ENCODE measurements around the gene SLC9A1. TPM values are rescaled to one million over a fixed set of nuclear protein-coding genes. Genes with fewer than 3 reads are reported as not detected.
A peak's percentile ranks its signal among the peaks of the same experiment; 100 is the strongest.
"Not testable (repeated sequence)": the region's sequence is repeated elsewhere in the genome, so short reads cannot be mapped to it uniquely, and the experiment has no call there.

Gene SLC9A1
- total RNA-seq = 5.6 and 20.1 TPM in 2 replicates

DNA sequence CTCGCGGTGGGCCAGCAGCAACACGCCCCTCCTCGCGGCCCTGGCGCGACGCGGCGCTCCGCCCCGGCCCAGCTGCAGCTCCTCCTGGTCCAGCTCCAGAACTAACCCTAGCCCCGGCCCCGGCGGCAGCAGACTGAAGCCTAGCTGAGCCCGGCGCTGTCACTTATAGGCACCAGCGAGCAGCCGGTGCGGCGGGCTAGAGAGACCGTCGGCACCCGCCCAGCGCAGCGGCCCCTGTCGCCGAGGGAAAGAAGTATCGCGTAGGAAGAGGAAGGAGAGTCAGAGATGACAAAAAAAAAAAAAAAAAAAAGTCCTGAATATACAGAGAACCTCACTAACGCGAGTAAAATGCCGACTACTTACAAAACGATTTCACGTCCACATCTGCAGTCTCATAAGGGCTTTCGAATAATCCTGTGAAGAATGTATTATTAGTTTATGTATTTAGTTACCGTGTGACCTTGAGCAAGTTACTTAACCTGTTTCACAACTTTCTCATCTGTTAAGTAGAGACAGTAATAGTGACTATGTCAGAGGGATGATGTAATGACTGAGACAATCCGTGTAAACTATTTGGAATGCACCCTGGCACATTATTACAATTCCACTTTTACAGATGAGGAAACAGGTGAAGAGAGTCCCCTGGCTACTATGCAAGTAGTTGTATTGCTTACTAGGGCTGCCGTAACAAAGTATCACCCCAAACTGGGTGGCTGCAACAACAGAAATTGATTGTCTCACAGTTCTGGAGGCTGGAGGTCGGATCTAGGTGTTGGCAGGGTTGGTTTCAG lies at the start of gene SLC9A1:
SLC9A1 (minus strand) TSS at position 135 of the 791 bp plus-strand sequence. CDS start 791 bp downstream, outside the sequence.
- DNase-seq = peak; percentile 93

DNA sequence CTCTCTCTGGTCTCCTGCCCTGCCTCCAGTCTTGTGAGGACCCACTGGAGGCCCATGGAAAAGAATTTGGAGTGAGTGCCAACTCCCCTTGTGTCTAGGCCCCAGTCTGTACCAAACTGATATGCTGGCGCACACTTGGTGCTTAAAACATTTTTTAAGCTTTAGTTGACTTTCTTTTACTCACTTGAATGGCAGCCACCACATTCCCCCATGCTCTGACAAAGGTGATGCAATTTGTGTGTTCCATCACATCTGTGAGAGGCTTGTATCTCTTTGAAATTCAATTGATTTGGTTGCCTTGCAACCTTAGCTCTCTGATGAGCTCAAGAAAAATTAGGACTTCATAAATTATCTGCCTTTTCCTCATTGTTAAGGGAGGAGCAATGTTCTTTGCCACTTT lies 49.0 kb upstream of the SLC9A1 start:
- DNase-seq = no peak

DNA sequence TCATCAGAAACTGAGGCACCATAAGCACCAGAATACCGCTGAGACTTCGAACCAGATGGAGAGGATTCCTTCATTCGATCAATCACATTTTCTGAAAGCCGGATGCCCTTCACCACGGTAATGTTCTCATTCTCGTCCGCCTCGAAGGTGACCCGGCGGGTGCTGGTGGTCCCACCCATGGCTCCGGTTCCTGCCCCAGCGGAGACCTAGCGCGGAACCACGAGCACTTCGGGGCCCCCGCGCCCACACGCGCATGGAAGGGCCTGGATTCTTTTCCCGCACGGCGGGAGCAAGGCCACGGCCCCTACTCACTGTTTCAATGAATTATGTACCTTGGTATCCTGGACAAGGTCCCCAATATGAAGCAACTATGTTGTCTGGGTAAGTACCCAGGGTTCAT lies 46.4 kb upstream of the SLC9A1 start:
- no peak for DNase-seq

DNA sequence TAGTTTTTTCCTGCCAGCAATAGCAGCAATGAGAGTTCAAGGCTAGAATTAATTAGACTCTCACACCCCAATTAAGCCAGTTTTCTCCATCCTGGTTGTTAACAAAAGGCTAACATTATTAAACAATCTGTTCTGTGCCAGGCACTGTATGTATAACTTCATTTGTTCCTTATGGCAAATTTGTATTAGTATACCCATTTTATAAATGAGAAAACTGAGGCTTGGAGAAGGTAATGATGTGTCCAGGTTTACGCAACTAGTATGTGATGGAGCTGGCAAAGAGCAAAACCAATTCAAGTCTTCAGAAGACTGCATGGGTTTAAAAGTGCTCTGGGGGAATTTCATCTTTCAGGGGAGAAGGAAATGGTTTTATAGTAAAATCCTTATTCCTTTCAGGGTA lies 38.3 kb upstream of the SLC9A1 start:
- no peak for DNase-seq

DNA sequence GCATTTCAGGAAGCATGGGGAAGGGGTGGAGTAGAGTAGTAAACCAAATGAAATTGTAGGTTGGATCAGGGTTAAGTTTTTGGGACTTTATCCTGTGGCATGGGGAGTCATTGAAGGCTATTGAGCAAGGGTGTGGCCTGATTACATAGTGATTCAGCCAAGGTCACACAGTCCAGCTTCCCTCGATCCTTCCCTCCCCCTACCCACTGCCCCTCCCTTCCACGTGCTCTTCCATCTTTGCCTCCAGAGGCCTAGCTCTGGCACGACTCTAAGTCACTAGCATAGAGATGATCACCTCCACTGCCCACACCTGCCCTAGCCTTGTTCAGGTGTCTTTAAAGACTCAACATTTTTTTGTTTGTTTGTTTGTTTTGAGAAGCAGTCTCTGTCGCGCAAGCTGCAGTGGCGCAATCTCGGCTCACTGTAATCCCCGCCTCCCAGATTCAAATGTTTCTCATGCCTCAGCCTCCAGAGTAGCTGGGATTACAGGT lies 37.2 kb upstream of the SLC9A1 start:
- no peak for DNase-seq

DNA sequence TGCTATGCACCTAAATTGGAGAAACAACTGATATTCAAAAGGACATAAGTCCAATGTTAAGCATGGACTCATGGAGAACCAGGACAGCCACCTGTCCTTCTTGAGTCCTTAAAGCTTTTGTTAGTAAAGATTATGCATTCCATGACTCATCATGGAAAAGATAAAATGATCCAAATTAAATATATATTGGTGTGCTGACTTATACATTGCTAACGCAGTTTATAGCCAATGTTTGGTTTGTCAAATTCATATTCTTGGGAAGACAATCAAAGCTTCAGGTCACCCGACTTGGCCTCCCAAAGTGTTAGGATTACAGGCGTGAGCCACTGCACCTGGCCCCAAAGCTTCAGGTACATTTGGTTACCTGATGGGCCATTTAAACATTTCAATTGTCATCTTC lies 29.7 kb upstream of the SLC9A1 start:
- not testable (repeated sequence) for DNase-seq

DNA sequence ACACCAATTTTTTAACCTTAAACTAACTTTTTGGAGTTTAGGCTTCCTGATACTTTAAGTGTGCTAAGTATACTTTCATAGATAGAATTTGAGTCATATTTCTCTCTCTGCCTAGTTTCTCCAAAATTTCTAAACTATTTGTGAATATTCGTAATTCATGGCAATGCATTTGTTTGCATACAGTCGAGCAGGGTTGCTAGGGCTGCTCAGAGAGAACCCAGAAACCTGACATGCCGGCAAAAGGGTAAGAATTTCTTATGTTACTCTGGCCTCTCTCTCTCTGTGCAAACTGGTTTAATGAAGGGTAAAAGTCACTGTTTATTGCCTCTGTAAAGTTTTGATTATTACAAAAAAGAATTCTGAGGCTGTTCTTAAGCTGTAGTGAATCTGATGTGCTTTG lies 25.1 kb upstream of the SLC9A1 start:
- DNase-seq = no peak

DNA sequence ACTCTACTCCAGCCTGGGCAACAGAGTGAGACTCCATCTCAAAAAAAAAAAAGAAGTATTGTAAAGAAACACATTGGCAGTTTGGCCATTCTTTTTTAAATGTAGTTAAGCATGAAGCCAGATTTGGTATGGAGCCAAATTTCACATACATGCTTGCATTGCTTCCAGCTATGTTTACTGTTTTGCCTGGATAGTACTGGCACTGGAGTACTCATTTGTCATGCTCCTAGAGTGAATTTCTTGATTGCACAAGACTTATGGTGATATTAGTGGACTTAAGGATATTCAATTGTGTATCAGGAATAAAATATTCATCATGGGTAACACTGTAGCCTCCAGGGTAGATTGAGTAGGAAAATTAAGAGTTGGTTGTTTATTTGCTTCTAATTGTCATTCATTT lies 24.5 kb upstream of the SLC9A1 start:
- no peak for DNase-seq

DNA sequence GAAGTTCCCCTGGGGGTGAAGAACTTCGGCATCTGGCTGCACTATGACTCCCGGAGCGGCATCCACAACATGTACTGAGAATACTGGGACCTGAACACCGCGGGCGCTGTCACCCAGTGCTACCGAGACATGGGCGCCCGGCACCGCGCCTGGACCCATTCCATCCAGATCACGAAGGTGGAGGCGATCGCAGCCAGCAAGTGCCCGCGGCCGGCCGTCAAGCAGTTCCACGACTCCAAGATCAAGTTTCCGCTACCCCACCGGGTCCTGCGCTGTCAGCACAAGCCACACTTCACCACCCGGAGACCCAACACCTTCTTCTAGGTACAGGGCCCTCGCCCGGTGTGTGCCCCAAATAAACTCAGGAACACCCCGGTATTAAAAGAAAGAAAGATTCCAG lies 22.0 kb upstream of the SLC9A1 start:
- no peak for DNase-seq

DNA sequence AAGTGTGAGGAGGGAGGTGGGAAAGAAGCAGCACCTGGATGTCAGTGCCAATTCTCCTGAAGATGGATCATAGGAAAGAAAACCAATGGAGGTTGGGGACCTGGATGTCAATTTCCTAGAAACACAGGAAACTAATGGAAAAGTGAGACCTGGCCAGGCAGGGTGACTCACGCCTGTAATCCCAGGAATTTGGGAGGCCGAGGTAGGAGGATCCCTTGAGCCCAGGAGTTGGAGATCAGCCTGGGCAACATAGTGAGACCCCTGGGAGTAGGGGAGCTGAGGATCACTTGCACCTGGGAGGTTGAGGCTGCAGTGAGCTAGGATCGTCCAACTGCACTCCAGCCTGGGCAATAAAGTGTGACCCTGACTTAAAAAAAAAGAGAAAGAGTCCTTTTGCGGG lies 21.4 kb upstream of the SLC9A1 start:
- no peak for DNase-seq

DNA sequence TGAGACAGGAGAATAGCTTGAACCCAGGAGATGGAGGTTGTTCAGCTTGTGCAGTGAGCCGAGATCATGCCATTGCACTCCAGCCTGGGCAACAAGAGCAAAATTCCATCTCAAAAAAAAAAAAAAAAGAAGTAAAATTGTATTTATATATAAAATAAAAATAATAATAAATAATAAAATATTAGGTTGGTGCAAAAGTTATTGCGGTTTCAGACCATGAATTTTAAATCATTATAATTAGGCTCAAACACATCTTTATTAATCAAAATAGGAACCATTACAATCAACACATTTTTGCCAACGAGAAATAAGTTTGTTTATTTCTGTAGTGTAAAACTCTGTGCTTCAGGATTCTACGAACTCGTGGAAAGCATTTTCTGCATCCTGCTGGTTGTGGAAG lies 18.1 kb upstream of the SLC9A1 start:
- DNase-seq = not testable (repeated sequence)

DNA sequence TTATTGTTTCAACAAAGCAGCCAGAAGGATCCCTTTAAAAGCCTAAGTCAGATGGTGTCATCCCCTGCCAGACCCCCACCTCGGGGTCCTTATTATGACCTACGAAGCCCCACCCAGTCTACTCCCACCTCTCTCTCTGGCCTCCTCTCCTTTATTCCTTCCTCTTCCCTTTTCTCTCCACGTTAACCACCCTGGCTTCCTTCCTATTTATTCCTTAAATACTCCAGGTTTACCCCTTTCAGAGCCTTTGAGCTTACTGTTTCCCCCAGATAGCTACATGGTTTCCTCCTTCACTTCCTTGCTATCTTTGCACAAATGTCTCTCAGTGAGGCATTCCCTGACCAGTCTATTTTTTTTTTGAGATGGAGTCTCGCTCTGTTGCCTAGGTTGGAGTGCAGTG lies 12.0 kb upstream of the SLC9A1 start:
- DNase-seq = no peak

DNA sequence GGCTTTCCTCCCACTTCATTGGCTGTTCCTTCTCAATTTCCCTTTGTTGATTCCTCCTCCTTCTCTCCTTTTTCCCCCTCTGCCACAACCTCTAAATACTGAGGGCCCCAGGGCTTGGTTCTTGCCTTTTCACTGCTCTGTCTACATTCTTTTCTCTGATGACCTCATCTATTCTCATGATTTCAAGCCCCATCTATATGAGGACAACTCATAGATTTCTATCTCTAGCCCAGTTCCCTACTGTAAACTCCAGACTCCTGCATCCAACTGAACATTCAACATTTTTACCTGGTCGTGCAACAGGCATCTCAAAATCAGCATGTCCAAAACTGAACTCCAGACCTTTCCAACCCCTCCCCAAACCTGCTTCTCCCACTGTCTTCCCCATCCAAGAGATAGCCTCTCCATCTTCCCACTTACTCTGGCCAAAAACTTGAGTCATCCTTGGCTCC lies 11.5 kb upstream of the SLC9A1 start:
- no peak for DNase-seq

DNA sequence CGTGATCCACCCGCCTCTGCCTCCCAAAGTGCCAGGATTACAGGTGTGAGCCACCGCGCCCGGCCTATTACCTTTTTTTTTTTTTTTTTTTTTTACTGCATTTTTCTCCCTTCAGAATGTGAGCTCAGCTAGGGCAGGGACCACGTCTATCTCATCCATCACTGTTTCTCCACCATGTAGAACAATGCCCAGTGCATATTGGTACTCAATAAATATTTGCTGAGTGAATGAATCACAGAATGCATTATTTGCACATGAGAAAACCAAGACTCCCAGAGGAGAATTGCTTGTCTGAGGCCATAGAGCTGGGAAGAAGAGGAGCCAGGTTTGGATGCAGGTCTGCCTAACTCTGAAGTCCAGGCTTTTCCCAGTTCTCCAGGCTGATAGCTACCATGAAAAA lies 8.2 kb upstream of the SLC9A1 start:
- DNase-seq = no peak

DNA sequence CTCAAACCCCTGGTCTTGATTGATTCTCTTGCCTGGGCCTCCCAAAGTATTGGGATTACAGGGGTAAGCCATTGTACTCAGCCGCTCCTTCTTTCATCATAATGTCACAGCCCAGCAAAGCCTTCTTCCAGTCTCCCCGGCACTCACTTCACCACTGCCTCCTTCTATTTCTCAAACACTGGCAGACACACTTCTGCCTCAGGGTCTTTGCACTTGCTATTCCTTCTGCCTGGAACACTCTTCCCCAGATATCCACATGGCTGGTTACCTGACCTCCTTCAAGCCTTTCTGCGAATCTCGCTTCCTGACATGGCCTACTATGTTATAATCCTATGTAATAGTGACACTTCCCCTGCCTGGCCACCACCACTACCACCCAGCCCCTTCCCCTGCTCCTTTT lies 7.2 kb upstream of the SLC9A1 start:
- no peak for DNase-seq

DNA sequence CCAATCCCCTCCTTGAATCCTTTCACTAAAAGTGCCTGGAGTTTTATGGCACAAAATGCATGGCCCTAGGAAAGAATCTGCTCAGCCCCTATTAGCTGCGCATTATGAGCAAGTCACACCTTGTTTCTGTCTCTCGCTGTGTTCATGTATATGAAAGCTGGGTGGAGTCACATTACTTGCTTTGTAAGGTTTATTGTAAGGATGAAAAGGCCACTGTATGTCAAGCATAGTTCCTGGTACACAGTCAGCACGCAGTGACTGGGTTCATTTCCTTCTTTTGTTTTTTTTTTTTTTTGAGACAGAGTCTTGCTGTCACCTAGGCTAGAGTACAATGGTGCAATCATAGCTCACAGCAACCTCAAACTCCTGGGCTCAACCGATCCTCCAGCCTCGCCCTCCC lies 6.7 kb upstream of the SLC9A1 start:
- peak; percentile 63 for DNase-seq

DNA sequence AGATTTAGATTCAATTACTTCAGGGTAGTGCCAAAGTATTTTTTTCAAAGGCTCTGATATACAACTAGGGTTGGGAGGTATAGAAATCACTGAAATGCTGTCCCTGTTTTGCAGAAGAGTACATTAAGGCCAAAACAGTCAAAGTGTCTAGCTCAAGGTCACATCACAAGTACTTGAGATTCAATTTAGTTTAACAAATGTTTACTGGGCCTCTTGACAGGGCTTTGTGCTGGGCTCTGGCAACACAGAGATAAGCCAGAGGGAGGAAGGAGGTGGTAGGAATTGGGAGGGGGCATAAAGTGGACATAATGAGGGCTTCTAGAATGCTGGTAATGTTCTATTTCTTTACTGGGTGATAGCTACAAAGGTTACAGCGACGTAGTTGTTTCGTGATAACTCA lies 2.3 kb upstream of the SLC9A1 start:
- no peak for DNase-seq

DNA sequence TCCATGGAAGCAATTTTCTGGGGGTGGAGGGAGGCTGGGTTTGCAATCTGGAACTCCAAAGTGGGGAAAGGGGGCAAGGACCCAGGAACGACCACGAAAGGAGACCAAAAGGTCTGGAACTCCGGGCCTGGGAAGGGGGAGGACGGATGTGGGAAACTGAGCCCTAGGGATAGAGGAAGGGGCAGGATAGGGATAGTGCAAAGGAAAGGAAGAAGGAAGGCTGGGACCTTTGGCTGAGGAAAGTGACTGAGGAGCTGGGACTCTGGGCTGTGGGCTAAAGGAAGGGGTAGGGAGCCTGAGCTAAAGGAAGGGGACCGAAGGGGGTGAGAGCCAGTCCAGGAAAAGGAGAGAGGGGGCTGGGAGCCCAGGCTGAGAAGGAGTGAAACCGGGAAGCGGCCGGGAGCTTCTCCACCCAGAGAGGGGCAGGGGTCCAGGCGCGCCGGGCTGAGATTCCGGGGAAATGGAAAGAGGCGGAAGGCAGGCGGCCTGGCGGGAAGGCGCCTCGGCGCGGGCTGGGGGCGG lies 395 bp downstream of the SLC9A1 start:
- no peak for DNase-seq

DNA sequence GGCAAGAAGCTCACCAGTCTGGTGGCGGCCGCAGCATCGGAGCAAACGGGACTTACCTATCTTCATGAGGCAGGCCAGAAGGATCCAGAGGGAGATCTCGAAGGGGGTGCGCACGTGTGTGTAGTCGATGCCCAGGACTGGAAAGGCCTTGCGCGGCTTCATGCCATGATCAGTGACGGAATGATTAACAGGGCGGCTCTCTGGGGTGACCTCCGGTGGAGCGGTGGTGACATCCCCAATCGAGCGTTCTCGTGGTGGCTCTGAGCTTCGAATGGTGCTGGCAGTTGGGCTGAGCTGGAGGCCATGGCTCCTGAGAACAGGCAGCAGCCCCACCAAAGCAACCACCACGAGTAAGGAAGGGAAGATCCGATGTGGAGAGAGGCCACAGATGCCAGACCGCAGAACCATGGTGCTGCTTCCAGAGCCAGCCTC lies 982 bp downstream of the SLC9A1 start:
- no peak for DNase-seq

DNA sequence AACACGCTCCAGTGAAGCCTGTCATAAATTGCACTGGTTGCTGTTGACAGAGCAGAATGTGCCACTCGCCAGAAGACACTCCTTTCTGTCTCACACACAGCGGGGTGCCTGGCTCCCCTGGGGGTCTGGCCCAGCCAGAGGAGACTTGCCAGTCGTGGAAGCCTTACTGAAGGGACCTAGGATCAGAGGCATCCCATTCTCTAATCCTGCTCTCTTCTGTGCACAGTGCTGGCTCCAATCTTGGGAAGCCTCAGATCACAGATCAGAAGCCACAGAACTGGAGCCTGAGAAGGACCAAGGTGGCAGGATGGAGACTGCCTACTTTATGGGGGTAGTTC lies 1.4 kb downstream of the SLC9A1 start:
- no peak for DNase-seq

DNA sequence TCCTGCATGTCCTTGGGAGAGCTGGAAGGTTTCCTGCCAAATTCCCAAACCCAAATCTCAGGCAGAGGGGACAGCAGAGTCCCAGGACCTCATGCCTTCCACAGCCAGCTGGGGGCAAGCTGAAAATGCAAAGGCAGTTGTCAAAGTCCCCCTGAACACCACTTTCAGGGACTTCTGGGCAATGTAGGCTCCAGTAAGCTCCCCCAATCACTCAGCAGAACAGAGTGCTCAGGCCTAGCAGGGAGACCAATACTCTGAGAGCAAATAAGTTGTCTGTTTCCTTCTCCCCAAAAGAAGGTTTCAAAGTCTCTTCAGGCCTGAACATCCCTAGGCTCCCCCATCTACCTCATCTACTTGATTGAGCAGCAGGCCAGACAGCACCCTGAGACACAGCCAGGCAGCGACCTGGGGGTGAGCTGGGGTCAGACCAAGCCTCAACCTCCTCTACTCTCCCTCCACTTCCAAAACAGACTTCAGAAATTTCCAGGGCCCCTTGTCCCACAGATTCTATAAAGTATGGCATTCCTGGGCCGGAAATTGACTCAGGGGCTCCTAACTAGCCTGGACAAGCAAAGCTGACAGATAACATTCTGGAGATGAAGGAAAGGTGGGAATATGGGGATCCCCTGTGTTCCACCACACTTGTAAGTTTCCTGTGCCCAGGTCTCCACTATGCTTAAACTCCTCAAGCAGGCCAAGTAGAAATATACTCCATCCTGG lies 1.9 kb downstream of the SLC9A1 start:
- DNase-seq = peak; percentile 50

DNA sequence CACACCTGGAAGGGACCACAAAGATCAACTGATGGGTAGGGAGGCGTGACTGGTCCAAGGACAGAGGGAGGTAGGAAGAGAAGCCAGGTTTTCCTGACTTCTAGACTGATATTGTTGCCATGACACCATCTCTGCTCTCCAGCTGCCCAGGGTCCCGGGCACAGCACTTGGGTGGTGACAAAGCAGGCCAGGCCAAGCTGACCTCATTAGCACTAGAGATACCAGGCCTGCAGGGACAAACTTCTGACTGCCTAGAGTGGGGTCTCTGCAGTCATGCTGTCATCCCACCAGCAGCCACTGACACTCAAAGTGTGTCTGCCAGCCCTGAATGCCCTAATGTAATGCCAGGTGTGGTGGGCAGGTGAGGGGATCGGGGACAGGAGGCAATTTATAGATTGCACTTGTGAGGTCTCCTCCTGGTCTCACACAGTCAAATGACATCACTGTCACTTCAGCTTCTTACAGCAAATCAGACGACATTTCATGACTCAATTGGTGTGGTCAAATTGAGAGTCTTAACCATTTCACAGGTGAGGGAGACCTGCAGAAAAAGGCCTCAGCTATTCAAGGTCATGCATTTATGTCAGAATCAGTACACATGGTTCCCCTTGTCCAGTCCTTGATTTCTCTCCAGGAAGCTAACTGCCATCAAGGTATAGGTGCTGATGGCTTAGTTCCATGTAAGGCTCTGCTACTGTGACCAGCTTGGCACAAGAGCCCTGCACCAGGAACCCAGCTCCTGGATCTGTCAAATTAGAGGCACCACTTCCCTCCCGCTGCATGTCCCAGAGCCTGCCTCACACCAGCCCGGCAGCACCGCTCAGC lies 2.7 kb downstream of the SLC9A1 start:
- no peak for DNase-seq

DNA sequence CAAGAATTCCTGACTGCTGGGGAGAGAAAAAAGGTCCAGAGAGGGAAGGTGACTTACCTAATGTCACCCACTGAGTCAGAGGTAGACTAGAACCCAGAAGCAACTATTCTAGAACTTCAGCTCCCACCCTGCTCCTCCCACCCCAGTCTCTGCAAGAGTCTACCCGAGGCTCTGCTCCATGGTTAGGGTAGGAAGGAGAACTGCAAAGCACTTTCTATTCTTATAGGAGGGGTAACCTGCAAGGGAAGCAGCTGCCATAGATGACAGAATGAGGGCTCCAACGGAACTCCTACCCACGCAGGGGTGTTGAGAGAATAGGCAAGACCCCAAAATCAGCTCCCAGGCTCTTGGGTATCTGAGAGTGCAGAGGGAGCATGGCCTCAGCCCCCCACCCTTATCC lies 4.3 kb downstream of the SLC9A1 start:
- DNase-seq = no peak

All from dermis blood vessel endothelial cell (primary cell).